HepG2 (cell line): ENCODE data around the gene TEFM. TPM values are rescaled to one million over a fixed set of nuclear protein-coding genes. Genes with fewer than 3 reads are reported as not detected.

Experiments
- CREB1 ChIP-seq, 2 experiments: fragments of 450-650 bp in 1 of 2; IDR thresholded peaks; 2 replicates each; pipeline ENCODE4 v1.6.1; 2016 to 2017; ENCODE audit warnings: control low read depth in 1 of 2, mild to moderate bottlenecking in 1 of 2, missing compliant biosample characterization in 1 of 2, missing genetic modification characterization in 1 of 2
- CREM ChIP-seq, 2 experiments: sonication (generic) in 1 of 2; formaldehyde crosslinking in 1 of 2; IDR thresholded peaks; 2 replicates each; pipeline versions ENCODE4 v1.4.0 to v1.6.1; 2016 to 2020; ENCODE audit warnings: antibody characterized with exemption in 1 of 2, mild to moderate bottlenecking in 1 of 2, missing genetic modification reagents in 1 of 2
- DZIP1 ChIP-seq: sonication (generic); formaldehyde crosslinking; IDR thresholded peaks from 2 replicates; pipeline ENCODE4 v1.5.0; 2020; ENCODE audit warnings: mild to moderate bottlenecking, missing genetic modification reagents
- EP300 ChIP-seq, 3 experiments: sonication (generic) in 1 of 3; formaldehyde crosslinking in 1 of 3; IDR thresholded peaks; 2 replicates each; pipeline versions ENCODE4 v1.5.1 to v1.6.1; 2011 to 2020; ENCODE audit warnings: low read depth in 2 of 3, low read length in 2 of 3, borderline replicate concordance in 1 of 3, improper control_type of control experiment in 1 of 3, mild to moderate bottlenecking in 1 of 3, missing genetic modification reagents in 1 of 3, moderate library complexity in 1 of 3
- HNRNPK ChIP-seq: fragments of 200-400 bp; formaldehyde crosslinking; IDR thresholded peaks from 2 replicates; pipeline ENCODE4 v1.6.1; 2018; ENCODE audit warnings: low read length, low read depth, moderate library complexity, mild to moderate bottlenecking; ENCODE audit not compliant: poor library complexity, severe bottlenecking
- KLF13 ChIP-seq: sonication (generic); formaldehyde crosslinking; IDR thresholded peaks from 2 replicates; pipeline ENCODE4 v1.4.0; 2020; ENCODE audit warnings: mild to moderate bottlenecking, missing genetic modification reagents
- MAFF ChIP-seq: IDR thresholded peaks from 2 replicates; pipeline ENCODE4 v1.6.1; 2011; ENCODE audit warnings: low read depth, low read length, improper control_type of control experiment
- MXI1 ChIP-seq: IDR thresholded peaks from 3 replicates; pipeline ENCODE4 v1.6.1; 2012; ENCODE audit warnings: low read depth, low read length, inconsistent platforms, borderline replicate concordance
- ONECUT2 ChIP-seq: sonication (generic); formaldehyde crosslinking; IDR thresholded peaks from 2 replicates; pipeline ENCODE4 v1.4.0; 2020; ENCODE audit warnings: missing genetic modification reagents
- PHF5A ChIP-seq: IDR thresholded peaks from one replicate; pipeline ENCODE4 v1.6.1; 2018; ENCODE audit warnings: low read depth, missing genetic modification reagents; ENCODE audit not compliant: unreplicated experiment
- RFX3 ChIP-seq: IDR thresholded peaks from 2 replicates; pipeline ENCODE4 v1.6.1; 2016; ENCODE audit warnings: missing biosample characterization, missing genetic modification reagents
- SALL2 ChIP-seq: sonication (generic); formaldehyde crosslinking; IDR thresholded peaks from 2 replicates; pipeline ENCODE4 v1.8.1; 2023; ENCODE audit warnings: mild to moderate bottlenecking, missing genetic modification reagents, inconsistent platforms
- SP2 ChIP-seq: sonication (generic); formaldehyde crosslinking; IDR thresholded peaks from 2 replicates; pipeline ENCODE4 v1.5.1; 2020; ENCODE audit warnings: mild to moderate bottlenecking, missing genetic modification reagents
- ZBTB8A ChIP-seq: sonication (generic); formaldehyde crosslinking; IDR thresholded peaks from 2 replicates; pipeline ENCODE4 v1.4.0; 2020; ENCODE audit warnings: mild to moderate bottlenecking, low read depth, missing genetic modification reagents, borderline replicate concordance
- ZMAT3 ChIP-seq: sonication (generic); formaldehyde crosslinking; conservative IDR thresholded peaks from 2 replicates; pipeline ENCODE4 v1.7.0; 2021; ENCODE audit warnings: missing genetic modification reagents
- ZNF10 ChIP-seq: sonication (generic); formaldehyde crosslinking; IDR thresholded peaks from 2 replicates; pipeline ENCODE4 v1.4.0; 2020; ENCODE audit warnings: mild to moderate bottlenecking, low read depth, missing genetic modification reagents, borderline replicate concordance
- ZNF782 ChIP-seq: sonication (generic); formaldehyde crosslinking; IDR thresholded peaks from 2 replicates; pipeline ENCODE4 v1.4.0; 2020; ENCODE audit warnings: missing genetic modification reagents, mild to moderate bottlenecking, borderline replicate concordance
- polyA plus RNA-seq, 8 experiments: library from polyadenylated mRNA; depleted of rRNA in 3 of 8; stranded (reverse) in 7 of 8; unstranded in 1 of 8; fragments of >200 nt; fragmentation: Illumina TruSeq in 4 of 8; extraction: Trizol in 4 of 8; gene quantifications; 2 replicates each; pipeline versions ENCODE4 v1.2.1 to v1.2.3, GENCODE V29; 2011 to 2016; ENCODE audit warnings: low read depth in 4 of 8, missing spikeins in 1 of 8, mixed read lengths in 1 of 8; ENCODE audit not compliant: insufficient read depth in 1 of 8
- total RNA-seq, 5 experiments: library from RNA; depleted of rRNA; stranded (reverse); fragments of >200 nt; fragmentation: Illumina TruSeq; extraction: Trizol; gene quantifications; 2 replicates each; pipeline ENCODE4 v1.2.3, GENCODE V29; 2016; ENCODE audit warnings: low read depth in 1 of 5
- TF ChIP-seq, protein P1 (sequence below): sonication (generic); formaldehyde crosslinking; IDR thresholded peaks from 2 replicates; pipeline ENCODE4 v1.4.0; 2020; ENCODE audit warnings: missing genetic modification reagents
- TF ChIP-seq, protein P2 (sequence below): sonication (generic); formaldehyde crosslinking; IDR thresholded peaks from 2 replicates; pipeline ENCODE4 v1.8.1; 2023; ENCODE audit warnings: mild to moderate bottlenecking, missing genetic modification reagents
- TF ChIP-seq, protein P3 (sequence below): IDR thresholded peaks from 2 replicates; pipeline ENCODE4 v1.6.1; 2016; ENCODE audit warnings: missing compliant biosample characterization, missing genetic modification reagents, borderline replicate concordance

The TEFM gene
- total and polyA plus RNA-seq, 2 of the 13 experiments (the other 11 are each of a cell fraction or from before 2014, with no cell fraction given) = 7.0 to 20.0 TPM

GRCh38 chr17:30906101-30906911 lies at the start of gene TEFM (continued):
- TF ChIP-seq DZIP1 (CRISPR knock-in tag) (peak; percentile 76; the same call in 1 of the 2 replicates), MAFF (no peak), MXI1 (peak; percentile 76; the same call in 1 of the 3 replicates), ZNF782 (CRISPR knock-in tag) (peak; percentile 92), SALL2 (CRISPR knock-in tag) (peak; percentile 97), SP2 (CRISPR knock-in tag) (peak; percentile 58), ONECUT2 (CRISPR knock-in tag) (peak; percentile 32; the same call in 1 of the 2 replicates), EP300 (IDR thresholded peaks at IDR 0.05; ENCODE audit: low read depth in 2 of 2, low read length in 2 of 2) (no peak; a peak in 1 of 4 replicates), EP300 (CRISPR knock-in tag; IDR thresholded peaks at IDR 0.05; ENCODE audit: borderline replicate concordance) (peak; percentile 66; the same call in 1 of the 2 replicates), RFX3 (CRISPR knock-in tag) (no peak), CREM (IDR thresholded peaks at IDR 0.05) (peak; percentile 50; the same call in 1 of the 2 replicates), CREM (CRISPR knock-in tag; IDR thresholded peaks at IDR 0.05) (no peak), PHF5A (CRISPR knock-in tag) (peak; percentile 96), ZMAT3 (peak; percentile 97), ZBTB8A (CRISPR knock-in tag) (no peak), HNRNPK (no peak), ZNF10 (CRISPR knock-in tag) (no peak), CREB1 (IDR thresholded peaks at IDR 0.05) (no peak), CREB1 (CRISPR knock-in tag; IDR thresholded peaks at IDR 0.05) (peak; percentile 25; the same call in 1 of the 2 replicates), KLF13 (CRISPR knock-in tag) (no peak; the same call in 1 of the 2 replicates)
- TF ChIP-seq, protein P1, sequence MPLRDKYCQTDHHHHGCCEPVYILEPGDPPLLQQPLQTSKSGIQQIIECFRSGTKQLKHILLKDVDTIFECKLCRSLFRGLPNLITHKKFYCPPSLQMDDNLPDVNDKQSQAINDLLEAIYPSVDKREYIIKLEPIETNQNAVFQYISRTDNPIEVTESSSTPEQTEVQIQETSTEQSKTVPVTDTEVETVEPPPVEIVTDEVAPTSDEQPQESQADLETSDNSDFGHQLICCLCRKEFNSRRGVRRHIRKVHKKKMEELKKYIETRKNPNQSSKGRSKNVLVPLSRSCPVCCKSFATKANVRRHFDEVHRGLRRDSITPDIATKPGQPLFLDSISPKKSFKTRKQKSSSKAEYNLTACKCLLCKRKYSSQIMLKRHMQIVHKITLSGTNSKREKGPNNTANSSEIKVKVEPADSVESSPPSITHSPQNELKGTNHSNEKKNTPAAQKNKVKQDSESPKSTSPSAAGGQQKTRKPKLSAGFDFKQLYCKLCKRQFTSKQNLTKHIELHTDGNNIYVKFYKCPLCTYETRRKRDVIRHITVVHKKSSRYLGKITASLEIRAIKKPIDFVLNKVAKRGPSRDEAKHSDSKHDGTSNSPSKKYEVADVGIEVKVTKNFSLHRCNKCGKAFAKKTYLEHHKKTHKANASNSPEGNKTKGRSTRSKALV = peak; percentile 77
- TF ChIP-seq, protein P2, sequence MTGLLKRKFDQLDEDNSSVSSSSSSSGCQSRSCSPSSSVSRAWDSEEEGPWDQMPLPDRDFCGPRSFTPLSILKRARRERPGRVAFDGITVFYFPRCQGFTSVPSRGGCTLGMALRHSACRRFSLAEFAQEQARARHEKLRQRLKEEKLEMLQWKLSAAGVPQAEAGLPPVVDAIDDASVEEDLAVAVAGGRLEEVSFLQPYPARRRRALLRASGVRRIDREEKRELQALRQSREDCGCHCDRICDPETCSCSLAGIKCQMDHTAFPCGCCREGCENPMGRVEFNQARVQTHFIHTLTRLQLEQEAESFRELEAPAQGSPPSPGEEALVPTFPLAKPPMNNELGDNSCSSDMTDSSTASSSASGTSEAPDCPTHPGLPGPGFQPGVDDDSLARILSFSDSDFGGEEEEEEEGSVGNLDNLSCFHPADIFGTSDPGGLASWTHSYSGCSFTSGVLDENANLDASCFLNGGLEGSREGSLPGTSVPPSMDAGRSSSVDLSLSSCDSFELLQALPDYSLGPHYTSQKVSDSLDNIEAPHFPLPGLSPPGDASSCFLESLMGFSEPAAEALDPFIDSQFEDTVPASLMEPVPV (CRISPR knock-in tag) = peak; percentile 70; the same call in 1 of the 2 replicates
- TF ChIP-seq, protein P3, sequence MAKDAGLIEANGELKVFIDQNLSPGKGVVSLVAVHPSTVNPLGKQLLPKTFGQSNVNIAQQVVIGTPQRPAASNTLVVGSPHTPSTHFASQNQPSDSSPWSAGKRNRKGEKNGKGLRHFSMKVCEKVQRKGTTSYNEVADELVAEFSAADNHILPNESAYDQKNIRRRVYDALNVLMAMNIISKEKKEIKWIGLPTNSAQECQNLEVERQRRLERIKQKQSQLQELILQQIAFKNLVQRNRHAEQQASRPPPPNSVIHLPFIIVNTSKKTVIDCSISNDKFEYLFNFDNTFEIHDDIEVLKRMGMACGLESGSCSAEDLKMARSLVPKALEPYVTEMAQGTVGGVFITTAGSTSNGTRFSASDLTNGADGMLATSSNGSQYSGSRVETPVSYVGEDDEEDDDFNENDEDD = peak; percentile 77
